Right forelimb (tissue), 1 donor: Measurements from ENCODE around the gene PIH1D2.
"Not testable (repeated sequence)": the region's sequence is repeated elsewhere in the genome, so short reads cannot be mapped to it uniquely, and the experiment has no call there.

Experiments used
- DNase-seq: peaks from one replicate; pipeline ENCODE4 v3.0.0-alpha.2; 2018

The PIH1D2 gene

DNA sequence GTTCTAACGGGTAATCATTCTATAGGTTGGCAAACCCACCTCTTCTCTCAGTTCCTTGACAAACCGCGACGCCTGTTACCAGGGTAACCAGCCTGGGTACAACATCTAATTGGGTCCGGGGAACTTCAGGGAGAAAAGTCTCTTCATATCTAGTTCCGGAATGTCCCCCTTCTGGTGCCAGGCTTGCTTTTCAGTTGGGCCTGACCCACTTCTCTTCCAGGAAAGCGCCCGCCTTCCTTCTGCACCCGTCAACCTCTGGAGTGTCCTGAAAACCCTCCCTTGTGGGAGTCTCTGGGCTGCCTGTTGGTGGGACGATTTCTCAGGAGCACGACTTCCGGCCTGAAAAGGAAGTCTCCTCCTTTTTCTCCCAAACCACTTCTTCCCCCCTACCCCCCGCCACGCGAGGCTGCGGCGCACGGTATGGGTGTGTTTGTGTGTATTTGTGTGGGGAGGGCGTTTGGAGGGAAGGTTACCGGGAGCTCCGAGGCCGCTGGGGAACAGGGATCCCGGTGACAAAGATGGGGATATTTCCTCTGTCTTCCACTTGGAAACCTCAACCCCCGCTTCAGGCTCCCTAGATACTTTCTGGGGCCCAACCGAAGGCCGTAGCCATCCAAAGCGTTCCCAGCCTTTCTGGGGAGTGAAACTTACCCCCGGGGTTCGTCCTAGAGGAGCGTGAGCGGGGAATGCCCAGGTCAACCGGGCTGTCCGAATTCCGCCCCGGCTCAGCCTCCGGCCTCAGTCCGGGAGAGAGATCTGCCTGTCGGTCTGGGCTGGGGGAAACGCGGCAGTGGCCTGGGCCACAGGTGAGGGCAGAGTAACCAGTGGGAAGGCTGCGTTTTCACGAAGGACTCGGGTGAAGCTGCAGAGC lies at the start of gene PIH1D2, which contains the start of gene NKAPD1:
Gene PIH1D2 (minus strand): TSS at position 77 of the 871 bp plus-strand sequence. CDS start 843 bp downstream, outside the sequence.
Gene NKAPD1 (plus strand): TSS at position 359 of the 871 bp plus-strand sequence. CDS start 1,276 bp downstream, outside the sequence.
- DNase-seq: peak; percentile 88

GRCh38 chr11:112123129-112123528 lies 49.3 kb upstream of the PIH1D2 start:
- no peak for DNase-seq

- DNase-seq: no peak
Observed at GRCh38 chr11:112121981-112122615, 48.3 kb upstream of the PIH1D2 start.

GRCh38 chr11:112118176-112118575 lies 44.4 kb upstream of the PIH1D2 start:
- DNase-seq: no peak

DNA sequence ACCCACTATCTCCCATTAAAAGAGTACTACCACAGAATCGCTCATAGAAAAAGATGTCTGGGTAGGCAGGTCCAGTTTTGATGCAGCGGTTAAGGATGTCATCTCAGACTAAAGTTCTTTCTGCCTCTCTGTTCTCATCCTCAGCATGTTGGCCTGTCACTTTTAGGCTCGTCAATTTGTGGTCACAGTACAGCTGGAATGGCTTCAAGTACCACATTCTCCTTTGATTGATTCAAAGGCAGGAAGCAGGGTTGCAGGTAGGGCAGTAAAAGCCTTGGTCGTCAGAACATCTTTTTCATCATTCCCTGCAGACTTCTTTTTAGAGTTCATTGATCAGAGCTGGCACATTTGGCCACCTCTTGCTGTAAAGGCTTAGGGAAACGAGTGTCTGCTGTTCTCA lies 41.6 kb upstream of the PIH1D2 start:
- DNase-seq: no peak

DNA sequence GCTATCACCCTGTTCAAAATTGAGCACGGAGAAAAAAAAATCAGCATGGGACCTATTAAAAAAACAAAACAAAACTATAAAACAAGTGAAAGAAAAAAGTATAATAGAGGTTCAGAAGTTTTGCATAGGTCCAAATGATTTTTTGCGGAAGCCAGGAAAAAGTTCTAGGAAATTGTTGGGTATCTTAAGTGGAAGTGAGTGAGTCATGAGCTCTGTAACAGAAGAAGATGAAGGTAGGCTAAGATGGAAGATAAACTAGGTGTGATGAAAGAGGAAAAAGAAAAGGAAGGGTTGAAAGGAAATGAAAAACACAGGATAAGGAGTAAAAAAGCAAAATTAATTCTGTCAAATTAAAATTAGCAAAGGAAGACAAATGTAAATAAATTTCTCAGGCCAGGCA lies 40.6 kb upstream of the PIH1D2 start:
- no peak for DNase-seq

DNA sequence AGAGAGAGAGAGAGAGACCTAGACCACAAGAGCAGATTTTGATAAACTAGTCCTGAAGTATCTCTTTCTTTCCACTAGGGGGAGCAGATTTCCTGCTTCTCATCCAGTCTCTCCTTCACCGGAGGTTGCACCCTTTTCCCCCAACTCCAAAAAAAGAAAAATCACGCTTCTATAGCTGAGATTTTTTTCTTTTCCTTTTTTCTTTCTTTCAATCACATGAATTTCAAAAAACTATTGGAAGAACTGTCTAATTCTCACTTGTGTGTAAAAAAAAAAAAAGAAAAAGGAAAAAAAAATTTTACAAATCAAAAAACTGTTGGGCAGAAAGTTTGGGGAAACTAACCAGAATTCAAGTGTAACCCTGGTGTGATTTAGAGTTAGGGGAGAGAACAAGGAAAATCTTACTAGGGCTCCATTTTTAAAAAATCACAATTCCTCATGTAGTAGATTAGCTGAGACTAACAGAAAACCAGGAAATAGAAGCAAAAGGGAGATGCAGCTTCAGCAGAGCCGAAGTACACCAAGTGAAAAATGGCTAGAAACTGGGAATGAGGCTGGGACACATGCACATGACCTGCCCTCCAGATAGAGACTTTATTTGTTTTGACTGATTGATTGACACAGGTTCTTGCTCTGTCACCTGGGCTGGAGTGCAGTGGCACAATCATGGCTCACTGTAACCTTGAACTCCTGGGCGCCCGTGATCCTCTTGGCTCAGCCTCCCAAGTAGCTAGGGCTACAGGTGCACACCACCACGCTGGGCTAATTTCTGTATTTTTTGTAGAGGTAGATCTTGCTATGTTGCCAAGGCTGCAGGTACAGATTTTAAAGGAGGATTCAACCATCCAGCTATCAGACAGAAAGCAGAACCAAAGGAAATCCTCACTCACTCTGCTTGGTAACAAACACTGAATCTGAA lies 40.0 kb upstream of the PIH1D2 start:
- DNase-seq: no peak

- no peak for DNase-seq
Observed at GRCh38 chr11:112106070-112106469, 32.3 kb upstream of the PIH1D2 start.

DNA sequence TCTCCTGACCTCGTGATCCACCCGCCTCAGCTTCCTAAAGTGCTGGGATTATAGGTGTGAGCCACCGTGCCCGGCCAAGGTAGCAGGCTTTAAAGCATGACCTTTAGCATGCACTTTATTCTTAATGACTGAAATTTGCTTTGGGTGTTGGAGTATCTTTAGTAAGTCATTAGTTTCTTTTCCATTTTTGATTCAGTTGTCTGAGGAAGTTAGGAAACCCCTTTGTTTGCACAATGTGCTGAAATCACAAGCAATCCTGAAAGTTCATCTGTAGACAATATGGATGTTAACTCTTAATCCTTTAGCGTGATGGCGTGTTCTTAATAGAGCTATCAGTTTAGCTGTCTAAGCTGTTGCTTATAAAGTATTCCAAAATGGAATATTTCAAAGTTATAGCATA lies 29.6 kb upstream of the PIH1D2 start:
- no peak for DNase-seq

GRCh38 chr11:112100462-112100861 lies 26.6 kb upstream of the PIH1D2 start:
- DNase-seq: no peak

DNA sequence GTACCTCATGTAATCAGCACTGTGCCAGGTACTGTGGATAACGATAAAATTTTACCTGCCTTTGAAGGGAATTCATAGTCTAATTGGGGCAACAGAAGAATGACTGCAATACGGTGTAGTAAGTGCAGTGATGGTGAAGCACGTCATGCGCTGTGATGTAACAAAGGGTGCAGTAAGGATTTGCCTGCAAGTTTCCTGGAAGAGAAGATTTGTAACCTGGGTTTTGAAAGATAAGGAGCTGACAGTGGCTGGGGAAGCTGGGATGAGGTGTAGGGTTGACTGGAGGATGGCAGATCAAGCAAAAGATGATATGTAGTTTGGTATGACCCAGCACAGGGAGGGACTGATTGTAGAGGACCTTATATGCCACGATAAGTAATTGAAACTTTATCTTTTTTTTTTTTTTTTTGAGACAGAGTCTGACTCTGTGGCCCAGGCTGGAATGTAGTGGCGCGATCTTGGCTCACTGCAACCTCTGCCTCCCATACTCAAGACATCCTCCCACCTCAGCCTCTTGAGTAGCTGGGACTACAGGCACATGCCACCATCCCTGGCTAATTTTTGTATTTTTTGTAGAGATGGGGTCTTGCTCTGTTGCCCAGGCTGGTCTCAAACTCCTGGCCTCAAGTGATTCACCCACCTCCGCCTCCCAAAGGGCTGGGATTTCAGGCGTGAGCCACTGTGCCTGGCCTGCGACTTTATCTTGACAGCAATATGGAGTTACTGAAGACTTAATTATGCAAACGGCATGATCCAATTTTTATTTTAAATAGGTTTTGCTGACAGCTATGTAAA lies 24.1 kb upstream of the PIH1D2 start:
- DNase-seq: no peak

GRCh38 chr11:112096194-112096593 lies 22.4 kb upstream of the PIH1D2 start:
- DNase-seq: no peak

- DNase-seq: not testable (repeated sequence)
Observed at GRCh38 chr11:112095302-112095701, 21.5 kb upstream of the PIH1D2 start.

DNA sequence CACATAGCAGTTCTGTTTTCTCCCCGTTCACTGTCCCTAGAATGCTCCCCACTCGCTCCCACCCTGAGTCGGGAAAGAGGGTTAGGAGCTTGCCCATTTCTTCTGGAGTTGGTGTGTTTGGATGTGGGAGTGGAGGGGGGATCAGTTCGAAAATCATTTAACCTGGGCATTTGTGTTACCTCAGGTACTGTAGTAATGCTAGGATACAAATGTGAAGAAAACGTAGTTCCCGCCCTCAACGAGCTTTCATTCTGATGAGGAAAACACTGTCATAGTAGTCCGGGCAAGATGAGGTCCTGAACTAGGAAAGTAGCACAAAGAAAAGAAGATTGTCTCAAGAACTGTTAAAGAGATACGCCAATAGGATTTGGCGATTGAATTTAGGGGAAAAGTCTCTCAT lies 13.4 kb upstream of the PIH1D2 start:
- no peak for DNase-seq

DNA sequence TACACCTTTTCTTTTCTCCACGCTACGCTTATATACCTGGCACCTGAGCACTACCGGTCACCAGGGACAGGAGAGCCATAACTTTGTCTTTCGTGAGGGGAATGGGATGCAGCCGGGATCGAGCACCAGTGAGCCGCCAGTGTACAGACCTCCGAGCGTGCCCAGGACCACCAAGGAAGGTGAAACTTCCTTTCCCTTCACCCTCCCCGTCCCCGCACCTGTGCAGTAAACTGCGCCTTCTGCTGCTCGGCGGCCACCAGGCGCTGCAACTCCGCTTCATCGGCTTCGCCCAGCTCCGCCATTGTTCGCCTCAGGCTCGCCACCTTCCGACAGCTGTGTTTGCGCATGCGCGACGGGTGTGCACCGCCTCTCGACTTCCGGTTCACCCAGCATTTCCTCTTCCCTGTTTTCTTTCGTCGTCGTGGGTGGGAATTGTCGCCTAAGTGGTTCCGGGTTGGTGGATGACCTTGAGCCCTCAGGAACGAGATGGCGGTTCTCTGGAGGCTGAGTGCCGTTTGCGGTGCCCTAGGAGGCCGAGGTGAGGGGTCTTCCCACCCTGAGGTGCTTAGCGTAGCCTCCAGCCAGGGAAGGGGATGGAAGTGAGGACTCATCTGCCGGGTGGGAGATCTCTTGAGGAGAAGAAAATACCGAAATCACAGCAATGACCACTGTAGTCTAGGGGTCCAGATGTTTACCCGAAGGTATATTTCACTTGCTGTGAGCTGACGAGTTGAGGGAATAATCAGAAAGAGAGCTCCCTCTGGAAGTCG lies 12.8 kb upstream of the PIH1D2 start, which contains the start of the genes SDHD and TIMM8B:
Gene SDHD (plus strand): TSS at position 452 of the 770 bp plus-strand sequence. CDS start 35 bp downstream, at position 487.
Gene TIMM8B (minus strand): TSS at position 335 of the 770 bp plus-strand sequence. CDS start 33 bp downstream, at position 302.
- DNase-seq: peak; percentile 97

GRCh38 chr11:112085822-112086421 lies 12.1 kb upstream of the PIH1D2 start:
- DNase-seq: no peak

- DNase-seq: no peak
Observed at GRCh38 chr11:112082729-112083128, 8.9 kb upstream of the PIH1D2 start.

DNA sequence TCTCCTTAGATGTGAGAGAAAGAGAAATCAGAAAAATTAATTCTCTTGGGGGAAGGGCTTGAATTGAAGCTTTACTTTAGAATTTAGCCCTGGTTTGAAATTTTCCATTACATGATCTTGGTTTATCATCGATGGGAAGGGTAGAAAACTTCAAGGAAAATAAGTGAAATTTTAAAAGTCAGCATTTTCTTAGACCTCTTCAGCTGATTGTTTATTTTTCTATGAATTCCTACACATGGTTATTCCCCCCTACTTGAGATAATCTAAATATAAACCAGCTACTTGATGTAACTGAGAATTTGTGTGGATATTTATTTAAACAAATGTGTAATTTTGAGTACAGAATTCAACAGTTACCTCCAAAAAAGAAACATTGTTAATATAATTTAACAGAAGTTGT lies 10.9 kb downstream of the PIH1D2 start:
- no peak for DNase-seq

GRCh38 chr11:112058103-112058502 lies 15.7 kb downstream of the PIH1D2 start:
- no peak for DNase-seq

GRCh38 chr11:112057170-112057569 lies 16.6 kb downstream of the PIH1D2 start:
- DNase-seq: no peak

- DNase-seq: no peak
Observed at GRCh38 chr11:112051768-112052167, 22.0 kb downstream of the PIH1D2 start.
